Sigmoid colon (tissue), 4 donors: ENCODE measurements around the gene TFB2M.

Experiments
- CTCF ChIP-seq, 4 experiments: fragments of 450-650 bp in 3 of 4; fragments of 200-600 bp in 1 of 4; IDR thresholded peaks; one replicate each; pipeline ENCODE4 v1.5.1; 2016 to 2019; ENCODE audit warnings: antibody characterized with exemption in 4 of 4, mild to moderate bottlenecking in 3 of 4, moderate library complexity in 2 of 4
- EP300 ChIP-seq, 4 donors: sonication (generic); formaldehyde crosslinking; IDR thresholded peaks; one replicate each; pipeline ENCODE4 v1.6.1; 2017; ENCODE audit warnings: antibody characterized with exemption in 4 of 4
- POLR2A ChIP-seq, 2 donors: fragments of 450-650 bp; IDR thresholded peaks; one replicate each; pipeline ENCODE4 v1.6.1; 2016; ENCODE audit warnings: antibody characterized with exemption in 2 of 2, mild to moderate bottlenecking in 2 of 2, moderate library complexity in 2 of 2
- POLR2AphosphoS5 ChIP-seq, 4 donors: sonication (generic); formaldehyde crosslinking; IDR thresholded peaks; one replicate each; pipeline ENCODE4 v1.6.1; 2017; ENCODE audit warnings: antibody characterized with exemption in 4 of 4

GRCh38 chr1:246587606-246588005 is 21.5 kb upstream of the TFB2M start:
- TF ChIP-seq CTCF (IDR thresholded peaks at IDR 0.05) = no peak
- TF ChIP-seq POLR2A (IDR thresholded peaks at IDR 0.05) = no peak
- TF ChIP-seq POLR2AphosphoS5 (IDR thresholded peaks at IDR 0.05) = no peak
- TF ChIP-seq EP300 (IDR thresholded peaks at IDR 0.05) = no peak
